Measurements from ENCODE around the gene LRG1.

- TF ChIP-seq CTCF (conservative IDR thresholded peaks at IDR 0.05 in 1 of 2, IDR thresholded peaks at IDR 0.05 in 1 of 2; ENCODE audit: extremely low read depth in 1 of 2, insufficient read depth in 1 of 2, low read depth in 1 of 2, low read length in 2 of 2) = no peak
- no peak for TF ChIP-seq EZH2 (IDR thresholded peaks at IDR 0.05; ENCODE audit: borderline replicate concordance, low read length)
Measured at GRCh38 chr19:4583961-4584669, 44.3 kb upstream of the LRG1 start.

Measured in mammary epithelial cell (primary cell).